Keratinocyte (primary cell): ENCODE measurements around the gene PEAR1. TPM values are rescaled to one million over a fixed set of nuclear protein-coding genes. Genes with fewer than 3 reads are reported as not detected.

Experiments used
- DNase-seq: peaks from one replicate; pipeline ENCODE4 v3.0.0-alpha.2; 2011; ENCODE audit warnings: low read depth, missing footprints, low spot score
- FAIRE-seq: peaks from 2 replicates; lab custom pipeline; 2011; peaks lifted over from hg19 to GRCh38; lab: Jason Lieb, UNC
- H2AFZ ChIP-seq: 2 replicates; pipeline ENCODE4 v1.6.0; 2012; ENCODE audit warnings: low read length, control low read depth, inconsistent platforms; ENCODE audit not compliant: control insufficient read depth
- H3K27ac ChIP-seq: 2 replicates; pipeline ENCODE4 v1.5.1; 2011; ENCODE audit warnings: low read length; ENCODE audit not compliant: control insufficient read depth, insufficient read depth
- H3K27me3 ChIP-seq: 3 replicates; pipeline ENCODE4 v1.6.0; 2011; ENCODE audit warnings: low read length; ENCODE audit not compliant: control insufficient read depth, insufficient read depth; ENCODE audit errors: extremely low read depth
- H3K36me3 ChIP-seq, 2 experiments: 2 replicates in 1 of 2; 3 replicates in 1 of 2; pipeline ENCODE4 v1.5.1; 2011; ENCODE audit warnings: low read length in 2 of 2, mild to moderate bottlenecking in 1 of 2; ENCODE audit not compliant: control insufficient read depth in 2 of 2, insufficient read depth in 2 of 2; ENCODE audit errors: extremely low read depth in 1 of 2
- H3K4me1 ChIP-seq: 3 replicates; pipeline ENCODE4 v1.5.1; 2011; ENCODE audit warnings: low read length; ENCODE audit not compliant: control insufficient read depth, insufficient read depth; ENCODE audit errors: extremely low read depth
- H3K4me2 ChIP-seq: 3 replicates; pipeline ENCODE4 v1.6.0; 2011; ENCODE audit warnings: low read depth, low read length; ENCODE audit not compliant: control insufficient read depth, insufficient read depth; ENCODE audit errors: extremely low read depth
- H3K4me3 ChIP-seq, 3 experiments: fragments of 200-600 bp in 1 of 3; sonication (generic) in 1 of 3; 2 replicates in 2 of 3; 3 replicates in 1 of 3; pipeline ENCODE4 v1.5.1; 2011 to 2016; ENCODE audit warnings: low read length in 3 of 3, mild to moderate bottlenecking in 3 of 3, control low read depth in 2 of 3, inconsistent platforms in 1 of 3, low read depth in 1 of 3, mixed read lengths in 1 of 3, mixed run types in 1 of 3, moderate library complexity in 1 of 3; ENCODE audit not compliant: control insufficient read depth in 2 of 3, insufficient read depth in 2 of 3; ENCODE audit errors: extremely low read depth in 1 of 3
- H3K79me2 ChIP-seq: 2 replicates; pipeline ENCODE4 v1.6.0; 2012; ENCODE audit warnings: low read length; ENCODE audit not compliant: control insufficient read depth, insufficient read depth
- H3K9ac ChIP-seq: 3 replicates; pipeline ENCODE4 v1.6.0; 2011; ENCODE audit warnings: low read length; ENCODE audit not compliant: control insufficient read depth, insufficient read depth; ENCODE audit errors: extremely low read depth
- H3K9me1 ChIP-seq: 3 replicates; pipeline ENCODE4 v1.6.0; 2011; ENCODE audit warnings: low read length; ENCODE audit not compliant: control insufficient read depth, insufficient read depth; ENCODE audit errors: extremely low read depth
- H3K9me3 ChIP-seq: 2 replicates; pipeline ENCODE4 v1.5.1; 2012; ENCODE audit warnings: low read depth, low read length; ENCODE audit not compliant: control insufficient read depth
- H4K20me1 ChIP-seq: 3 replicates; pipeline ENCODE4 v1.6.0; 2011; ENCODE audit warnings: low read length; ENCODE audit not compliant: control insufficient read depth, insufficient read depth; ENCODE audit errors: extremely low read depth
- EZH2 ChIP-seq: IDR thresholded peaks from one replicate; pipeline ENCODE4 v1.6.1; 2012; ENCODE audit warnings: inconsistent platforms, mild to moderate bottlenecking, low read length, moderate library complexity
- dilution Hi-C: fragments of 300-500 bp; cut with MboI; formaldehyde crosslinking; loops from one replicate; pipeline ENCODE4 v1.7.0; 2020; ENCODE audit warnings: low sequenced_read_pairs; ENCODE audit not compliant: extremely low pct_ligation_motif_present
- polyA plus RNA-seq, 5 experiments: library from polyadenylated mRNA; depleted of rRNA in 3 of 5; stranded (reverse) in 3 of 5; stranded (forward) in 1 of 5; unstranded in 1 of 5; fragments of >200 nt; gene quantifications; 1 replicate in 1 of 5; 2 replicates in 3 of 5; 3 replicates in 1 of 5; pipeline versions ENCODE4 v1.2.1 to v1.2.3, GENCODE V29; 2011 to 2012; ENCODE audit warnings: missing spikeins in 2 of 5, low read depth in 1 of 5, low replicate concordance in 1 of 5
- TF ChIP-seq, protein P1 (sequence below), 3 experiments: IDR thresholded peaks in 1 of 3; conservative IDR thresholded peaks in 1 of 3; optimal IDR thresholded peaks in 1 of 3; 2 replicates in 2 of 3; 3 replicates in 1 of 3; pipeline versions ENCODE3 to v1.5.1; 2011; ENCODE audit warnings: low read length in 3 of 3, mild to moderate bottlenecking in 3 of 3, moderate library complexity in 2 of 3, control low read depth in 1 of 3, inconsistent platforms in 1 of 3; ENCODE audit not compliant: insufficient read depth in 2 of 3; ENCODE audit errors: extremely low read depth in 1 of 3

The PEAR1 gene
- polyA plus RNA-seq, 1 donor (not counting 4 experiments of a cell fraction or from before 2014, with no cell fraction given), result 4.2 TPM

DNA sequence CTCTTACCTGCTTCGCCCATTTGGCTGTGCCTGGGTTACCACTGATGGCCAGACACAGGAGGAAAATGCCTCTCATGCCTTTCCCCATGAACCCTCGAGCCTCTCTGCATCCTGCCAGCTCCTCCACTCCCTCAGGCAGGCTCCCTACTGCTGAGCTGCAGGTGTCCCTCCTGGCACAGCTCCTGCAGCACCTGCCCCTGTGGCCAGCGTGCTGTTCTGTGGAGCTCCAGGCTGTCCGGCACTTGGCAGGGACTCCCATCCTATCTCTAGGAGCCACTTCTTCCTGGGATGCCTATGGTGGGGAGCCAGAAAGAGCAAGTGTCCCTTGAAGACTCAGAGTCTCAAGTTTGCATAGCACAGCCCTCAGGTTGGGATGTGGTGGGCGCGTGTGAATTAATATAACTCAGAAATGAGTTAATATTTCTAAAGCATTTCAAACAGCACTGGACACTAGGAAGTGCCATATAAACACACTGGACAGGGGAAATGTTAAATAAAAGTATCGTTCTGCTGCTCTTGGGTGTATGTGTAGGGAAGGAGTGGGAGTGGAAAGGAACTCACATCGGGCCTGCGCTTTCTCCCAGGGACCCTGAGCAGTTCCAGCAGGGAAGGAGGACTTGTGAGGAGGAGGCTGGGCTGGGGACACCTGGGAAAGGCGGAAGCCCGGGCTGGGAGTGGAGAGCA, 29.6 kb downstream of the PEAR1 start:
- peaks cover 22% of the 10 kb centered on the region for H3K4me1 ChIP-seq
- H3K79me2 ChIP-seq, result no peaks in the 10 kb centered on the region
- no peaks in the 10 kb centered on the region for H3K9me3 ChIP-seq
- H3K9ac ChIP-seq, result no peak overlapping the region
- no peak overlapping the region for H3K4me3 ChIP-seq
- TF ChIP-seq, protein P1, sequence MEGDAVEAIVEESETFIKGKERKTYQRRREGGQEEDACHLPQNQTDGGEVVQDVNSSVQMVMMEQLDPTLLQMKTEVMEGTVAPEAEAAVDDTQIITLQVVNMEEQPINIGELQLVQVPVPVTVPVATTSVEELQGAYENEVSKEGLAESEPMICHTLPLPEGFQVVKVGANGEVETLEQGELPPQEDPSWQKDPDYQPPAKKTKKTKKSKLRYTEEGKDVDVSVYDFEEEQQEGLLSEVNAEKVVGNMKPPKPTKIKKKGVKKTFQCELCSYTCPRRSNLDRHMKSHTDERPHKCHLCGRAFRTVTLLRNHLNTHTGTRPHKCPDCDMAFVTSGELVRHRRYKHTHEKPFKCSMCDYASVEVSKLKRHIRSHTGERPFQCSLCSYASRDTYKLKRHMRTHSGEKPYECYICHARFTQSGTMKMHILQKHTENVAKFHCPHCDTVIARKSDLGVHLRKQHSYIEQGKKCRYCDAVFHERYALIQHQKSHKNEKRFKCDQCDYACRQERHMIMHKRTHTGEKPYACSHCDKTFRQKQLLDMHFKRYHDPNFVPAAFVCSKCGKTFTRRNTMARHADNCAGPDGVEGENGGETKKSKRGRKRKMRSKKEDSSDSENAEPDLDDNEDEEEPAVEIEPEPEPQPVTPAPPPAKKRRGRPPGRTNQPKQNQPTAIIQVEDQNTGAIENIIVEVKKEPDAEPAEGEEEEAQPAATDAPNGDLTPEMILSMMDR (optimal IDR thresholded peaks at IDR 0.05 in 1 of 3, IDR thresholded peaks at IDR 0.05 in 1 of 3, conservative IDR thresholded peaks at IDR 0.05 in 1 of 3; ENCODE audit: extremely low read depth in 1 of 3, insufficient read depth in 2 of 3, low read length in 3 of 3), result no peak
- peak; percentile 97 for TF ChIP-seq EZH2
- DNase-seq (no peak), FAIRE-seq (no peak)
- H3K36me3 ChIP-seq, result no peaks in the 10 kb centered on the region
- H3K27me3 ChIP-seq, result peaks cover 68% of the 10 kb centered on the region
- peaks cover 4% of the 10 kb centered on the region for H4K20me1 ChIP-seq
- no peak overlapping the region for H3K4me2 ChIP-seq
- no peaks in the 10 kb centered on the region for H3K9me1 ChIP-seq
- H3K27ac ChIP-seq, result no peak overlapping the region
- H2AFZ ChIP-seq, result no peak overlapping the region
- dilution Hi-C loops, result no loop called here

DNA sequence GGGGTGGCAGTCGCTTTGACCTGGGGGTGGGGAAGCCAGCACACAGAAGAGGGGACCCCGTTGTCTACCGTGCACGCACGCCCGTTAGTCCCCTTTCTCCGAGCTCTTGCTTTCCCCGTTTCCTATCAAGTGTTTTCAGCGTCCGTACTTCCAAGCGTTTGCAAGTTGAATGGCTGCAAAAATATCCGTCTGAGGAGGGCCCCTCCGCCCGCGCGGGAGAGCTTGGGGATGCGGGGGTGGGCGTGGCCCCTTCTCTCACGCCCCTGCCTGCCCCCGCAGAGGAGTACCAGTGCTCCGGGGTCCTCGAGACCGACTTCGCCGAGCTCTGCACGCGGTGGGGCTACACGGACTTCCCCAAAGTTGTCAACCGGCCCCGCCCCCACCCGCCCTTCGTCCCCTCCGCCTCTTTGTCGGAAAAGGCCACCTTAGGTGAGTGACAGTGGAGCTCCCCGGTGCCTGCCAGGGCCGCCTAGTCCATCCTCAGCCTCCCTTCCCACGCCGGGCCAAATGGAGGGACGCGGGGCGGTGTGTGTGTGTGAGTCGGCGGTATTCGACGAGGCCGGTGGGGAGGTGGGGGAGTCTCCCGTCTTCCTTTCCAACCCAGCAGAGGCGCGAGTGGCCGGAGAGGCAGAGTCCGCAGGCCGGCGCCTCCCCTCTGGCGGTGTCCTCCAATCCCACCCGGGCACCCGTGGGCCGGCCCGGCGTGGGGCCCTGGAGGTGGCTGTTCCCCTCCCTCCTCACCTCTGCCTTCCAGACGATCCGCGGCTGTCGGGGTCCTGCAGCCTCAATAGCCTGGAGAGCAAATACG, 30.4 kb downstream of the PEAR1 start:
- dilution Hi-C loops, result no loop called here

More for the DNA sequence above, 30.4 kb downstream of the PEAR1 start:
- no peak for DNase-seq
- peaks cover 74% of the 10 kb centered on the region for H3K27me3 ChIP-seq
- no peaks in the 10 kb centered on the region for H3K79me2 ChIP-seq
- no peak overlapping the region for H3K9ac ChIP-seq
- no peak overlapping the region for H3K4me3 ChIP-seq
- no peak overlapping the region for H3K27ac ChIP-seq
- no peak overlapping the region for H2AFZ ChIP-seq
- no peaks in the 10 kb centered on the region for H3K9me1 ChIP-seq
- no peak overlapping the region for H3K4me2 ChIP-seq
- H3K9me3 ChIP-seq, result no peaks in the 10 kb centered on the region
- no peak for FAIRE-seq
- peak; percentile 92 for TF ChIP-seq EZH2
- TF ChIP-seq, protein P1 (optimal IDR thresholded peaks at IDR 0.05 in 1 of 3, IDR thresholded peaks at IDR 0.05 in 1 of 3, conservative IDR thresholded peaks at IDR 0.05 in 1 of 3; ENCODE audit: extremely low read depth in 1 of 3, insufficient read depth in 2 of 3, low read length in 3 of 3), result no peak
- H3K36me3 ChIP-seq, result no peaks in the 10 kb centered on the region
- H3K4me1 ChIP-seq, result peaks cover 22% of the 10 kb centered on the region
- H4K20me1 ChIP-seq, result peaks cover 4% of the 10 kb centered on the region
